ENCODE results near the gene HOXB7. TPM values are rescaled to one million over a fixed set of nuclear protein-coding genes. Genes with fewer than 3 reads are reported as not detected.

Gene HOXB7
- total RNA-seq, 2 experiments from 2014 or later = 9.2 to 16.3 TPM

GRCh38 chr17:48637323-48638260 is 26.8 kb upstream of the HOXB7 start:
- Histone ChIP-seq H3K9me2 (ENCODE audit: insufficient read depth, low read length) (no peaks in the 10 kb centered on the region), H2AFZ (ENCODE audit: low read length) (no peak overlapping the region), H3K36me3 (ENCODE audit: insufficient read depth, low read length) (no peaks in the 10 kb centered on the region), H3K4me3 (ENCODE audit: low read depth, low read length, poor library complexity, severe bottlenecking) (no peak overlapping the region), H3K4me2 (ENCODE audit: low read length) (no peak overlapping the region), H3K79me2 (ENCODE audit: insufficient read depth, low read depth, low read length) (no peaks in the 10 kb centered on the region), H3K27ac (ENCODE audit: low read depth, low read length, poor library complexity, severe bottlenecking) (no peak overlapping the region), H4K20me1 (ENCODE audit: insufficient read depth, low read length) (no peaks in the 10 kb centered on the region), H3K9me3 (ENCODE audit: low read length) (no peaks in the 10 kb centered on the region), H3K4me1 (ENCODE audit: insufficient read depth, low read length, poor library complexity, severe bottlenecking) (no peaks in the 10 kb centered on the region)
- no peak for DNase-seq (ENCODE audit: low spot score)
- CTCF ChIA-PET (ENCODE audit: unreplicated experiment) = interaction anchor here (1.0 kb wide), 1 partner anchor 14 kb away, joined by 3 read pairs; no protein-coding TSS in a partner anchor
- POLR2A ChIA-PET = no interaction called here
- TF ChIP-seq EZH2phosphoT487 (IDR thresholded peaks at IDR 0.05; ENCODE audit: borderline replicate concordance, low read depth, low read length) (no peak), CTCF (conservative IDR thresholded peaks at IDR 0.05; ENCODE audit: low read length) (no peak)
- no TSS peak for BruUV-seq (replicated peaks)
- intact Hi-C loops (cut with micrococcal nuclease; ENCODE audit: unreplicated experiment) = no loop called here

DNA sequence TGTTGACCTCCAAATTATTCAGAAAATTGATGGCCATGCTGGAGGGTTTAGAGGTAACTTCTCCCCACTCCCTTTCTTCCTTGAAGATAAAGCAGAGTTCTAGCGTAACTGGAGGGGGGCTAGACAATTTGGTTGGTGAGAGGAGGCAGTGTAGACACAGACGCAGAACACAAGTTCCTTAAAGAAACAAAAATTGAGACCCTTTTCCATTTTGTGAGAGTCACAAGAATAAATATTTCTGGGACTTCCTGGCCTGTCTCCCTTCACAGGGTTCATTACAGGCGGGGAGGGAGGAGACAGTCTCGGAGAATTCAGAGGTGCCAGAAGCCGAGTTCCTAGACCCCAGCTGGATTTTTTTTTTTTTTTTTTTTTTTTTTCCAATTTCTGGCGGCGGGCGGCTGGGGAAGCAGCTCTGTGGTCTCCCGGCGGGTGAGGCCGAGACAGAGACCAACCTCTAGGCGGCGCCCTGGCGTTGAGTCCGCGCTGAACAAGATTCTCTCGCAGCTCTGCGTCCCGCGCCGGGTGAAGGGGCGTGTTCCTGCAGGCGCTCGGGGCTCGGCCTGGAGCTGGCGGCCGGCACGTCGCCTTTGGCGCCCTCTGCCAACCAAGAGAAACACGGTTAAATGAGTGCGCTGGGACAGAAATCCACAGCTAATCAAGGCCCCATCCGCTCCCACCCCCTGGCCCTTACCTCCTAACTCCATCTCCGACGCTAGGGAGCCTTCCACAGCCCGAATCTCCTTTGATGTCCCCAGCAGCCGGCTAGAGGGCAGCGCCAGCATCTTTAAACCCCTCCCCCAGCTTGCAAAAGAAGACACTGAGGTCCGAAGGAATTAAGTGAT is 25.6 kb upstream of the HOXB7 start:
- H3K9me2 ChIP-seq (ENCODE audit: insufficient read depth, low read length) = no peaks in the 10 kb centered on the region
- H3K9me3 ChIP-seq (ENCODE audit: low read length) = no peaks in the 10 kb centered on the region
- no peak overlapping the region for H3K4me2 ChIP-seq (ENCODE audit: low read length)
- no TSS peak for BruUV-seq (replicated peaks)
- no peaks in the 10 kb centered on the region for H3K36me3 ChIP-seq (ENCODE audit: insufficient read depth, low read length)
- intact Hi-C loops (cut with micrococcal nuclease; ENCODE audit: unreplicated experiment) = no loop called here
- TF ChIP-seq CTCF (conservative IDR thresholded peaks at IDR 0.05; ENCODE audit: low read length) = peak; percentile 82
- TF ChIP-seq EZH2phosphoT487 (IDR thresholded peaks at IDR 0.05; ENCODE audit: borderline replicate concordance, low read depth, low read length) = no peak
- H2AFZ ChIP-seq (ENCODE audit: low read length) = no peak overlapping the region
- H3K4me3 ChIP-seq (ENCODE audit: low read depth, low read length, poor library complexity, severe bottlenecking) = no peak overlapping the region
- H3K79me2 ChIP-seq (ENCODE audit: insufficient read depth, low read depth, low read length) = no peaks in the 10 kb centered on the region
- peak; percentile 80 for DNase-seq (ENCODE audit: low spot score)
- CTCF ChIA-PET (ENCODE audit: unreplicated experiment) = interaction anchor here (0.6 to 1.0 kb wide), 2 partner anchors 13 to 31 kb away, joined by 3 read pairs; partner anchors contain the start of gene HOXB6
- no peaks in the 10 kb centered on the region for H3K4me1 ChIP-seq (ENCODE audit: insufficient read depth, low read length, poor library complexity, severe bottlenecking)
- no peaks in the 10 kb centered on the region for H4K20me1 ChIP-seq (ENCODE audit: insufficient read depth, low read length)
- no peak overlapping the region for H3K27ac ChIP-seq (ENCODE audit: low read depth, low read length, poor library complexity, severe bottlenecking)
- POLR2A ChIA-PET = interaction anchor here (0.6 kb wide), 2 partner anchors 357 to 1661 kb away, joined by 3 read pairs; no protein-coding TSS in a partner anchor

Measured in OCI-LY7 (cell line).